Activated gamma-delta T cell (primary cell): ENCODE measurements around the gene RBM10.

Source experiments
- DNase-seq: peaks from one replicate; lab custom pipeline; 2025; lab: John Stamatoyannopoulos, UW

The RBM10 gene

GRCh38 chrX:47197526-47197925, 52.5 kb downstream of the RBM10 start:
- DNase-seq: no peak

- no peak for DNase-seq
Measured at GRCh38 chrX:47198026-47198686, 53.1 kb downstream of the RBM10 start.

DNA sequence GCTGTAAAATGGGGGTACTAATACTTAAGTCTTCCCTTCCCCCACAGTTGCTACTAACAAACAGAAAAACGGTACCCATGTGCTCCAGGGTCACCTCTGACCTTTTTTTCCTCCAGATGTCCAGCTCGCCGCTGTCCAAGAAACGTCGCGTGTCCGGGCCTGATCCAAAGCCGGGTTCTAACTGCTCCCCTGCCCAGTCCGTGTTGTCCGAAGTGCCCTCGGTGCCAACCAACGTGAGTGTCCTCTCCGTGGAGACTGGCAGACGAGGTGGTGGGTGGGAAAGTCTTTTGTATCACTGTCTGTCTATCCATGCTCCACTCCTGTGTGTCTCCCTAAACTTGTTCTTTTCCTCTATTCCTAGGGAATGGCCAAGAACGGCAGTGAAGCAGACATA, 53.7 kb downstream of the RBM10 start:
- DNase-seq: no peak

DNA sequence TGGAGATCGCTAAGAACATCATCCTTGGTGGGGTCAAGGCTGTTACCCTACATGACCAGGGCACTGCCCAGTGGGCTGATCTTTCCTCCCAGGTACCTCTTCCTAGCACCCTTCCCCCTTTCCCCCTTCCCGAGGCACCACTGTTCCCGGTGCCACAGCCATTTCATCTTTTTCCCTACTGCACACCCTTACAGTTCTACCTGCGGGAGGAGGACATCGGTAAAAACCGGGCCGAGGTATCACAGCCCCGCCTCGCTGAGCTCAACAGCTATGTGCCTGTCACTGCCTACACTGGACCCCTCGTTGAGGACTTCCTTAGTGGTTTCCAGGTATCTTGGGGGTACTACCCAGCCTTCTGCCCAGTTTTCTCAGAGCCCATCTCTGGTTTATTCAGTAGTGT, 54.3 kb downstream of the RBM10 start:
- DNase-seq: no peak

DNA sequence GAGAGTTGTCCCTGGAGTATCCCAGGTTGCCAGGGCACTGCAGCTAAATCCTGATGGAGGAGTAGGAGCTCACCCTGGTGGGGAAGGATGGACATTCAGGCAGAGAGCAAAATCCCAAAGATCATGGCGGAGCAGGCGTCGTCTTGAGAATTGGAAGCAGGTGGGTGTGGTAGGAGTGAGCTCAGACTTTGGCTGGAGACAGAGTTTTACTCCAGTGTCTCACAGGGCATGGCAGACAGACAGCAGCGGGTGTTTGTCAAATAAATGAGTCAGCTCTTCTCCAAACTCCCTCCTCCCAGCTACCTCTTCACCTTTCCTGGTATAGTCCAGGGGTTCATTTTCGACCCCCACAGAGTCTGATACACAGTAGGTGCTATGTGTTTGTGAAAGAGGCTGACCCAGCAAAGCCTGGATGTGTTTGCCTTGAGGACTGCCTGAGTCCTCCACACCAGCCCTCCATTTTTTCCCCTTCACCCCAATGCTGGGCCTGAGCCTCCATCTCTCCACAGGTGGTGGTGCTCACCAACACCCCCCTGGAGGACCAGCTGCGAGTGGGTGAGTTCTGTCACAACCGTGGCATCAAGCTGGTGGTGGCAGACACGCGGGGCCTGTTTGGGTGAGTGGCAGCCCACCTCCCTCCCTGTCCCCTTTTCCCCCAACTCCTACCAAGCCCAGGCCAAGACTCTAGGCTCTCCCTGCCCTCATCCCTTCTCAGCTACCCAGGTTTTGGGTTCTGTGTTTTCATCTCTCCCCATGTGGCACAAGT, 55.5 kb downstream of the RBM10 start:
- no peak for DNase-seq

DNA sequence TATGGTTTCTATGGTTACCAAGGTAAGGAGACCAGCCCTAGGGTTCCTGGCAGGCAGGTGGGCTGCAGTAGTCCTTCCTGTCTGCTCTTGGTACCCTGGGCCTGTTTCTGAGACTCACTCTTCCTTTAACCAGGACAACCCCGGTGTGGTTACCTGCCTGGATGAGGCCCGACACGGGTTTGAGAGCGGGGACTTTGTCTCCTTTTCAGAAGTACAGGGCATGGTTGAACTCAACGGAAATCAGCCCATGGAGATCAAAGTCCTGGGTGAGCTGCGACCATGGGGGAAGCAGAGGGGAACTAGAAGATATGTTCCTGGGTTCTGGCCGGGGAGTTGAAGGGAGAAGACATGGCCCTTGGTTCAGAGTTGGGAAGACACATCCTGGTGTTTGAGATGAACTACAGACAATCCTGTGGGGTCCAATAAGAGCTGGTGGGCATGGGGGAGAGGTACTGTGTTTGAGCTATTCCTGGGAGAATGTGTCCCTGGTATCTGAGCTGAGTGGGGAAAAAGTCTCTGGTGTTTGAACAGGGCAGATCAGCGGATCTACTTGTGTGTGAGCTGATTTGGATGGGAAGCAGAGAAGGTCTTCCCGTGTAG, 56.4 kb downstream of the RBM10 start:
- no peak for DNase-seq

DNA sequence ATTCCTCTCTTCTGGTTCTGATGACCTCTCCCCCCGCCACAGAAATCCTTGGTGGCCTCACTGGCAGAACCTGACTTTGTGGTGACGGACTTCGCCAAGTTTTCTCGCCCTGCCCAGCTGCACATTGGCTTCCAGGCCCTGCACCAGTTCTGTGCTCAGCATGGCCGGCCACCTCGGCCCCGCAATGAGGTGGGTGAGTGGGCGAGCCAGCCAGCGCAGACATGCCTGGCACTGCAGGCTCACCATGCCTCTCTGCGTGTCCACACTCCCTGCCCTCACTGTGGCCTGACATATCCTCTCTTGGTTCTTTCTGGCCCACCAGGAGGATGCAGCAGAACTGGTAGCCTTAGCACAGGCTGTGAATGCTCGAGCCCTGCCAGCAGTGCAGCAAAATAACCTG, 57.3 kb downstream of the RBM10 start:
- DNase-seq: no peak

DNA sequence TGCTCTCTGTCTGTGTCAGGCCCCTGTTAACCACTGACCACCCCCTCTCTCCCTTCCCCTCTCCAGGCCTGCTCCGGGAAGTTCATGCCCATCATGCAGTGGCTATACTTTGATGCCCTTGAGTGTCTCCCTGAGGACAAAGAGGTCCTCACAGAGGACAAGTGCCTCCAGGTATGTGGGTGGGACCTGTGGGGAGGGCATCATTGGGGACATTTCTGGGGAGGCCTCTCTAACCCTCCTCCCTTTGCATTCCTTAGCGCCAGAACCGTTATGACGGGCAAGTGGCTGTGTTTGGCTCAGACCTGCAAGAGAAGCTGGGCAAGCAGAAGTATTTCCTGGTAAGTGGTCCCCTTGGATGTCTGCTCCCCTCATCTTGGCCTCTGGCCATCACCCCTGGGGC, 57.9 kb downstream of the RBM10 start:
- DNase-seq: no peak

DNA sequence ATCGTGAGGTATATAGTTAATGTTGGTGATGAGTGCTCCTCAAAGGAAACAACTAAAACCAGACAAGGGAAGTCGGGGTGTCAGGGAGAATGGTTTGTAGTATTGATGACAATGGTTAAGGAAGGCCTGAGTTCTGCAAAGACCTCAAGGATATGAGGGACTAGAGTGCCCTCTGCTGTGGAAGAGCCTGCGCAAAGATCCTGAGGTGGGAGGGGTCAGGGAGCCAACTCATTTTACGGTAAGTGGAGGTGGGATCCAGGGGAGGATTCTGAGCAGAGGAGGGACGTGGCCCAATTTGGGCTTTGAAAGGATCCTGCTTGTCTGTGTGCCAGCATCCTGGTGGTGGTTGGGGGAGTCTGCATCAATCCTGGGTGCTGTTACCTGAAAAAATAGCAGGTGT, 59.9 kb downstream of the RBM10 start:
- DNase-seq: no peak

DNA sequence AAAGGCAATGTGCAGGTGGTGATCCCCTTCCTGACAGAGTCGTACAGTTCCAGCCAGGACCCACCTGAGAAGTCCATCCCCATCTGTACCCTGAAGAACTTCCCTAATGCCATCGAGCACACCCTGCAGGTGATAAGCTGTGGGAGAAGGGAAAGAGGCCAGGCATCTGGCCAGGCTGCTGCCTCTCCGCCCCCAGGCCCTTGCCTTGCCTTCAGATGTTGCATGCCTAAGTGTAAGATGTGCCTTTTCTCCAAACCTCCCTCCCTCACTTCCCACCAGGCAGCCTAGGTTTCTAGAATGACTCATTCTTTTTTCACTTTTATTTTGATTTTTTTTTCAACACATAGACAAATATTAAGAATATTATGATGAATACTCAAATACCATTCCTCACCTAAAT, 61.3 kb downstream of the RBM10 start:
- DNase-seq: no peak

GRCh38 chrX:47208108-47208507, 63.1 kb downstream of the RBM10 start:
- no peak for DNase-seq

GRCh38 chrX:47209508-47210238, 64.7 kb downstream of the RBM10 start:
- no peak for DNase-seq

DNA sequence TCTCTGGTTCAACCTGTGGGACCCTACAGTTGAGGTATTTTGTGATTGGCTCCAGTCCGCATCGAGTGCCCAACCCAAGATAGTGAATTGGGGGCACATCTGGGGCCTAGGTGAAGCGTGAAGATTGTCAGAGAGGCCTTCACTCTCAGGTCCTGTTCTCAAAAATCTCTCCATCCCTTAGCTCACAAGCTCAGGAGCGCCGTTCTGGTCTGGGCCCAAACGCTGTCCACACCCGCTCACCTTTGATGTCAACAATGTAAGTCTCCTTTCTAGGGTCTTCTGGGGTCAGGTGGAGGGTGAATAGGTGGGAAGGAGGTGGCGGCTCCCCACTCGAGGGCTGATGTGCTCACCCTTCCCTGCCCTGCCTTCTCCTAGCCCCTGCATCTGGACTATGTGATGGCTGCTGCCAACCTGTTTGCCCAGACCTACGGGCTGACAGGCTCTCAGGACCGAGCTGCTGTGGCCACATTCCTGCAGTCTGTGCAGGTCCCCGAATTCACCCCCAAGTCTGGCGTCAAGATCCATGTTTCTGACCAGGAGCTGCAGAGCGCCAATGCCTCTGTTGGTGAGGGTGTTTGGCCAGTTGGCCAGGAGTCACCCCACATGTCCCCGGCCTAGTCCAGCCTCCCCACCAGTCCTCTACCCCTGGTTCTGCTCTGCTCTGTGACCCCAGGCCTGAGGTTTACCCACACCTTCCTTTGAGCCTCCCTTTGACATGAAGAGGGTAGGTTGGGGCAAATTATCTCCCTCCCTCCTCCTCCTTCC, 65.8 kb downstream of the RBM10 start:
- no peak for DNase-seq

GRCh38 chrX:47212381-47213293, 67.6 kb downstream of the RBM10 start:
- DNase-seq: no peak

- no peak for DNase-seq
Measured at GRCh38 chrX:47214435-47215077, 69.5 kb downstream of the RBM10 start.

DNA sequence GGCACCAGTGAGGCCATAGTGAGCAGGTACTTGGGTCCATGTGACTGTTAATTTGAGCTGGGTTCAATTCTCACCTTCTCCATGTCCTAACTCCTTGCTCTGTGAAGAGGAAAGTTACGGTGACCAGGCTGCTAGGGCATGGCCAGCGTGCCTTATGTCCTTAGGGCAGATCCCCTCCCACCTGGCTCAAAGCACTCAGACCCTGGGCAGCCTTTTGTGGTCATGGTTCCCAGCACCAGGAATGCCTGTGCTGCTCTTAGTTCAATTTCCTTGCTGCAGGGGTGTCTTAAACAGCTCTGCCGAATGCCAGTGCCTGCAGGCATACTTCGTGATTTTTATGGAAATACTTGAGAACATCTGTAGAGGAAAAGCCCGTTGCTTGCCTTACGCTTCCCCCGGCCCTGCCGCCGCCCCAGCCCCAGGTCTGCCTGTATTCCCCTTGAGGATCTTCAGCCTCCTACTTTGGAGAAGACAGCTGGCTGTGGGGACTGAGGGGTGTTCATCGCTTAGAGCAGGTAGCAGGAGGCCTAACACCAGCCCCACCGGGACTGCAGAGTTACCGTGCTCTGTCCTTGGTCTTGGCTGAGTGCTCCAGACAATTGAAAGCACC, 70.4 kb downstream of the RBM10 start:
- no peak for DNase-seq

GRCh38 chrX:47216393-47216925, 71.4 kb downstream of the RBM10 start:
- DNase-seq: no peak

- DNase-seq: no peak
Measured at GRCh38 chrX:47217121-47217851, 72.3 kb downstream of the RBM10 start.

- peak; percentile 80 for DNase-seq
Measured at GRCh38 chrX:47217852-47218279, 72.8 kb downstream of the RBM10 start.
